T-helper 17 cell (primary cell): ENCODE measurements around the gene TPCN1. TPM values are rescaled to one million over a fixed set of nuclear protein-coding genes. Genes with fewer than 3 reads are reported as not detected.

Source experiments
- ATAC-seq: fragments of 150-1000 bp; cut with Tn5 transposase; 2 replicates; pipeline ENCODE4 v1.10.0; 2021; ENCODE audit warnings: mild to moderate bottlenecking, moderate library complexity
- DNase-seq, 3 donors: peaks; one replicate each; pipeline versions ENCODE4 v3.0.0 to v3.0.0-alpha.2; 2020 to 2021
- H3K9me3 ChIP-seq: one replicate; pipeline ENCODE4 v1.7.0; 2013; ENCODE audit warnings: low read length, mild to moderate bottlenecking; ENCODE audit not compliant: control insufficient read depth, poor library complexity, severe bottlenecking
- H3K27ac Mint-ChIP-seq: one replicate; pipeline ENCODE4 v1.8.0; 2022; ENCODE audit warnings: mild to moderate bottlenecking, moderate library complexity, mixed read lengths
- H3K27me3 Mint-ChIP-seq: one replicate; pipeline ENCODE4 v1.8.0; 2022; ENCODE audit warnings: mixed read lengths
- H3K36me3 Mint-ChIP-seq: one replicate; pipeline ENCODE4 v1.8.0; 2022; ENCODE audit warnings: low read depth, mixed read lengths
- H3K4me1 Mint-ChIP-seq: one replicate; pipeline ENCODE4 v1.8.0; 2022; ENCODE audit warnings: mild to moderate bottlenecking, mixed read lengths
- H3K4me3 Mint-ChIP-seq: one replicate; pipeline ENCODE4 v1.8.0; 2022; ENCODE audit warnings: mild to moderate bottlenecking, moderate library complexity, mixed read lengths
- total RNA-seq, 4 donors: library from RNA in 2 of 4; stranded (reverse) in 2 of 4; gene quantifications; one replicate each; pipeline ENCODE4 v1.2.3 and lab custom pipeline; 2022 to 2026

The TPCN1 gene
- total RNA-seq, 2 donors from 2014 or later = 39.9 to 59.0 TPM

- H3K9me3 ChIP-seq = no peaks in the 10 kb centered on the region
- ATAC-seq (peak; percentile 99), DNase-seq (peak; percentile 81 to 87 (median 84))
- Mint-ChIP-seq H3K4me1 (peaks cover 19% of the 10 kb centered on the region), H3K4me3 (peak within 1 kb of the TSS; percentile 95), H3K36me3 (peaks cover 13% of the 10 kb centered on the region), H3K27me3 (no peaks in the 10 kb centered on the region), H3K27ac (peak within 1 kb of the TSS; percentile 77)
Measured at GRCh38 chr12:113334786-113335539, 113.7 kb downstream of the TPCN1 start, which contains the start of gene SLC8B1. TSS of gene SLC8B1 (minus strand) at chr12:113335109. CDS start at chr12:113332878, 2,231 bp downstream.

GRCh38 chr12:113339540-113339939, 118.3 kb downstream of the TPCN1 start:
- Mint-ChIP-seq H3K36me3 (peaks cover 2% of the 10 kb centered on the region), H3K4me3 (no peak overlapping the region), H3K27me3 (no peaks in the 10 kb centered on the region), H3K27ac (no peak overlapping the region), H3K4me1 (peaks cover 4% of the 10 kb centered on the region)
- DNase-seq = no peak
- no peak for ATAC-seq
- no peaks in the 10 kb centered on the region for H3K9me3 ChIP-seq

- no peak for ATAC-seq
- H3K9me3 ChIP-seq = no peaks in the 10 kb centered on the region
- H3K4me3 Mint-ChIP-seq = no peak overlapping the region
- no peaks in the 10 kb centered on the region for H3K27me3 Mint-ChIP-seq
- H3K27ac Mint-ChIP-seq = no peak overlapping the region
- H3K4me1 Mint-ChIP-seq = peaks cover 2% of the 10 kb centered on the region
- no peaks in the 10 kb centered on the region for H3K36me3 Mint-ChIP-seq
- no peak for DNase-seq
Measured at GRCh38 chr12:113340061-113340460, 118.8 kb downstream of the TPCN1 start.

GRCh38 chr12:113341535-113341934, 120.3 kb downstream of the TPCN1 start:
- peak overlapping the region; percentile 2 for H3K27ac Mint-ChIP-seq
- no peaks in the 10 kb centered on the region for H3K27me3 Mint-ChIP-seq
- H3K9me3 ChIP-seq = no peaks in the 10 kb centered on the region
- H3K4me3 Mint-ChIP-seq = no peak overlapping the region
- H3K36me3 Mint-ChIP-seq = no peaks in the 10 kb centered on the region
- DNase-seq (no peak), ATAC-seq (no peak)
- H3K4me1 Mint-ChIP-seq = no peaks in the 10 kb centered on the region

- Mint-ChIP-seq H3K27ac (no peak overlapping the region), H3K4me3 (no peak overlapping the region), H3K27me3 (peaks cover 11% of the 10 kb centered on the region), H3K4me1 (no peaks in the 10 kb centered on the region), H3K36me3 (no peaks in the 10 kb centered on the region)
- ATAC-seq = no peak
- no peaks in the 10 kb centered on the region for H3K9me3 ChIP-seq
- DNase-seq = no peak
Measured at GRCh38 chr12:113345318-113345717, 124.1 kb downstream of the TPCN1 start.

GRCh38 chr12:113346353-113346752, 125.1 kb downstream of the TPCN1 start:
- H3K4me1 Mint-ChIP-seq = no peaks in the 10 kb centered on the region
- DNase-seq = no peak
- H3K27me3 Mint-ChIP-seq = peaks cover 11% of the 10 kb centered on the region
- no peak for ATAC-seq
- H3K27ac Mint-ChIP-seq = no peak overlapping the region
- H3K4me3 Mint-ChIP-seq = no peak overlapping the region
- no peaks in the 10 kb centered on the region for H3K9me3 ChIP-seq
- no peaks in the 10 kb centered on the region for H3K36me3 Mint-ChIP-seq

GRCh38 chr12:113347107-113347506, 125.8 kb downstream of the TPCN1 start:
- Mint-ChIP-seq H3K36me3 (no peaks in the 10 kb centered on the region), H3K27me3 (peaks cover 11% of the 10 kb centered on the region), H3K27ac (no peak overlapping the region), H3K4me3 (no peak overlapping the region), H3K4me1 (no peaks in the 10 kb centered on the region)
- ATAC-seq = no peak
- no peaks in the 10 kb centered on the region for H3K9me3 ChIP-seq
- DNase-seq = no peak

GRCh38 chr12:113347892-113348291, 126.6 kb downstream of the TPCN1 start:
- DNase-seq (no peak), ATAC-seq (no peak)
- Mint-ChIP-seq H3K4me3 (no peak overlapping the region), H3K4me1 (peaks cover 3% of the 10 kb centered on the region), H3K36me3 (no peaks in the 10 kb centered on the region), H3K27me3 (peaks cover 15% of the 10 kb centered on the region), H3K27ac (no peak overlapping the region)
- H3K9me3 ChIP-seq = no peaks in the 10 kb centered on the region

Other genes with a start within 250 kb of the TPCN1 start
- gene OAS2, start 242.9 kb upstream of the TPCN1 start, total RNA-seq = 10 to 100 TPM; 35.4 to 45.3 TPM
- 10 to 100 TPM; 20.7 to 27.7 TPM for gene DTX1, start 164.7 kb upstream of the TPCN1 start, total RNA-seq
- gene RASAL1, start 85.7 kb upstream of the TPCN1 start, total RNA-seq = under 1 TPM; 0.15 to 0.89 TPM
- not detected for gene CFAP73, start 71.7 kb upstream of the TPCN1 start, total RNA-seq
- 10 to 100 TPM; 75.9 to 92.5 TPM for gene DDX54, start 36.0 kb upstream of the TPCN1 start, total RNA-seq
- gene RITA1, start 35.7 kb upstream of the TPCN1 start, total RNA-seq = 1 to 10 TPM; 5.1 to 8.6 TPM
- gene SLC8B1, start 113.6 kb downstream of the TPCN1 start, total RNA-seq = 10 to 100 TPM; 58.6 to 66.0 TPM
- gene PLBD2, start 137.1 kb downstream of the TPCN1 start, total RNA-seq = 10 to 100 TPM; 14.0 to 19.0 TPM
- not detected for gene SDS, start 182.4 kb downstream of the TPCN1 start, total RNA-seq
- under 1 TPM in 1 of 2 donors, not detected in 1; 0.42 TPM for gene SDSL, start 200.9 kb downstream of the TPCN1 start, total RNA-seq